Neural progenitor cell (in vitro differentiated cells): ENCODE measurements around the gene FKBP5.
A peak's percentile ranks its signal among the peaks of the same experiment; 100 is the strongest.

Experiments
- CTCF ChIP-seq: fragments of 200-600 bp; sonication (generic); IDR thresholded peaks from 2 replicates; pipeline ENCODE4 v1.5.1; 2017; ENCODE audit warnings: antibody characterized with exemption, mild to moderate bottlenecking
- EZH2 ChIP-seq: fragments of 200-600 bp; sonication (generic); IDR thresholded peaks from 2 replicates; pipeline ENCODE4 v1.6.1; 2017; ENCODE audit warnings: antibody characterized with exemption, mild to moderate bottlenecking, moderate library complexity
- EZH2phosphoT487 ChIP-seq: fragments of 200-600 bp; sonication (generic); IDR thresholded peaks from 2 replicates; pipeline ENCODE4 v1.6.1; 2017; ENCODE audit warnings: antibody characterized with exemption

DNA sequence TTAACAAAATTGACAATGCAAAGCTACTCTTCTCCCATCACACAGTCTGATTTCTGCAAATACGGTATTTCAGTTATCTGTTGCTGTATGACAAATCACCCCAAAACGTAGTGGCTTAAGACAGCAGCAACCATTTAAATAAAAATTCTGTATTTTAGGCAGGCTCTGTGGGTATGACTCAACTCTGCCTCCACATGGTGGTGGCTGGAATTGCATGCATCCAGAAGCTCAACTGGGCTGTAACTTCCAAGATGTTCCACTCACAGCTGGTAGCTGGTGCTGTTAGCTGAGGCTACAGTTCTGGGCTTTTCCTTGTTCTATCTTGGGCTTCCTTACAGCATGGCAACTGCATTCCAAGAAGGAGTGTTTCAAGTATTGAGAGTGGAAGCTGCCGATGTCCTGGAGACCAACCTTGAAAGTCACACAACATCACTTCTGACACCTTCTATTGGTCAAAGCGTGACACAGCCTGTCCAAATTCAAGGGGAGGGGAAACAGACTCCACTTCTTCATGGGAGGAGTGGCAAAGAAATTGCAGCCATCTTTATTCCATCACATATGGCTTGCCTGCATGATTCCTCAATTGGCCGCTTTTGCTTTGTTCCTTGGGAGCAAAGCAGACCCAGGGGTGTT lies 136.3 kb downstream of the FKBP5 start:
- TF ChIP-seq CTCF (peak; percentile 83), EZH2 (no peak), EZH2phosphoT487 (no peak)
